ENCODE measurements around the gene BMP4. TPM values are rescaled to one million over a fixed set of nuclear protein-coding genes. Genes with fewer than 3 reads are reported as not detected.

BMP4 gene
- total RNA-seq, 1 donor: 23.8 TPM

GRCh38 chr14:53900499-53900898 lies 56.1 kb downstream of the BMP4 start:
- no peak for DNase-seq (ENCODE audit: low read depth)
- no peak for TF ChIP-seq CTCF (IDR thresholded peaks at IDR 0.05; ENCODE audit: insufficient read depth, low read length)
- no peak overlapping the region for H3K4me3 ChIP-seq (ENCODE audit: low read depth, low read length)

Small RNAs within 50 kb of the gene (small RNA-seq; reads per million reads assigned to genes)
- 0.70 reads per million, percentile 13 among the genes with 10 or more reads in this experiment for gene MIR5580
